Right lobe of liver (tissue), 4 donors: Measurements from ENCODE around the gene NUCB1.

ENCODE experiments used
- CTCF ChIP-seq, 4 donors: fragments of 200-600 bp in 3 of 4; fragments of 450-650 bp in 1 of 4; IDR thresholded peaks; one replicate each; pipeline versions ENCODE4 v1.5.1 to v1.8.0; 2016 to 2022; ENCODE audit warnings: antibody characterized with exemption in 4 of 4, mild to moderate bottlenecking in 2 of 4
- POLR2A ChIP-seq: fragments of 450-650 bp; IDR thresholded peaks from one replicate; pipeline ENCODE4 v1.6.1; 2017; ENCODE audit warnings: antibody characterized with exemption, mild to moderate bottlenecking
- donor health status: DM: no; HTN: no; CAD: no.
- donor health status: DM: no; HTN: no; CAD: no.
- donor health status: DM: no; HTN: yes; CAD: no.

- TF ChIP-seq CTCF (IDR thresholded peaks at IDR 0.05) (no peak), POLR2A (no peak)
Observed at GRCh38 chr19:48866692-48867091, 33.4 kb upstream of the NUCB1 start.
